Stimulated activated naive CD4-positive, alpha-beta T cell (primary cell): ENCODE measurements around the gene RASAL2.

ENCODE experiments used
- DNase-seq, 6 experiments: peaks; one replicate each; lab custom pipeline; 2025; lab: John Stamatoyannopoulos, UW

Gene RASAL2

DNA sequence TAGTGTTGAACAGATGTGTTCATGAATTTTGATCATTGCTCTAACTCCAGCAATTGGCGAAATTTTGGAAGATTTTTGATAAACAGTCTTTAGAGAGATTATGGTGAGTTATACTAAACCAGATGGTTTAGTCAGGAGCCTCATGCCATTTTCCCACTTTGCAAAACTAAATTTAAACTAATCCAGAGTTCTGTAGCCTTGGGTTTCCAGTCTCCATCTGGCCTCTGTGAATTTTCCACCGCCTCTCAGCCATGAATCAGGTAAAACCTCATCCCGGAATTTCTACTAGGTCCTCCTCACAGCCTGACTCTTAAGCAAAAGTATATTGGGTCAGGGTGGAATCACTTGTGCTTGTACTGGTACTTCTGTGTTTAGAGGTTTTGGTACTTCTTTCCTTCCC is 358.1 kb downstream of the RASAL2 start:
- no peak for DNase-seq

DNA sequence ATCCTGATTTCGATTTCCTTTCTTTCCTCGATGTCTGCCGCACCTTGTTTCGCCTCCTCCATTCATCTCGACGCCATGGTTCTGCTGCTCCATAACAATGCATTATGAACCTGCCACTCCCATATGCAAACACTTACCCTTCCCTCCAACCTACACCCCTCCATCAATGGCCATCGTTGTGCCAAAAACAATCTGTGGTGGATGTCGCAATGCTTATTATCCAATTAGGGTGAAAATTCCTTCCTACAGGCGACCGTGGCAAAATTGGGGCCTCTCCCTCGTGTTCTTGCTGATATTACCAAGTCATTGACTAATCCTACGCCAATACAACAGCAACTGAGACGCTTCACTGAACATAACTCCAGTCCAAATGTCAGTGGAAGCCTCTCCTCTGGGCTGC is 362.6 kb downstream of the RASAL2 start:
- no peak for DNase-seq

DNA sequence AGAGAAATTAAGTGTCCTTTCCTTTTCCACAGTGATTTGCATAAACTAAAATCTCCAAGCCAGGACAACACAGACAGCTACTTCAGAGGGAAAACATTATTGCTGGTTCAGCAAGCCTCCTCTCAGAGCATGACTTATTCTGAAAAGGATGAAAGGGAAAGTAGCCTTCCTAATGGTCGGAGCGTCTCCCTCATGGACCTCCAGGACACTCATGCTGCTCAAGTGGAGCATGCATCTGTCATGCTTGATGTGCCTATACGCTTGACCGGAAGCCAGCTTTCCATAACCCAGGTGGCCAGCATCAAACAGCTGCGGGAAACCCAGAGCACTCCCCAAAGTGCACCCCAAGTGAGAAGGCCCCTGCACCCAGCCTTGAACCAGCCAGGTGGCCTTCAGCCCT is 363.7 kb downstream of the RASAL2 start:
- no peak for DNase-seq

DNA sequence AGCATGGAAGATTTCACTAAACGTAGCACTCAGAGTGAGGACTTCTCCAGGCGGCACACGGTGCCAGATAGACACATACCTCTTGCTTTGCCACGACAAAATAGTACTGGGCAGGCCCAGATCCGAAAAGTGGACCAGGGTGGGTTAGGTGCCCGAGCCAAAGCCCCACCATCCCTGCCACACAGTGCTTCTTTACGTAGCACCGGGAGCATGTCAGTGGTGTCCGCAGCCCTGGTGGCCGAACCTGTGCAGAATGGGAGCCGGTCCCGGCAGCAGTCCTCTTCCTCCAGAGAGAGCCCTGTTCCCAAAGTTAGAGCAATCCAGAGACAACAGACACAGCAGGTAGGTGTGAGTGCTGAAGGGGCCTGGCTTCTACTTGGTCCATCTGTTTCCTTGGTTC is 364.3 kb downstream of the RASAL2 start:
- no peak for DNase-seq

DNA sequence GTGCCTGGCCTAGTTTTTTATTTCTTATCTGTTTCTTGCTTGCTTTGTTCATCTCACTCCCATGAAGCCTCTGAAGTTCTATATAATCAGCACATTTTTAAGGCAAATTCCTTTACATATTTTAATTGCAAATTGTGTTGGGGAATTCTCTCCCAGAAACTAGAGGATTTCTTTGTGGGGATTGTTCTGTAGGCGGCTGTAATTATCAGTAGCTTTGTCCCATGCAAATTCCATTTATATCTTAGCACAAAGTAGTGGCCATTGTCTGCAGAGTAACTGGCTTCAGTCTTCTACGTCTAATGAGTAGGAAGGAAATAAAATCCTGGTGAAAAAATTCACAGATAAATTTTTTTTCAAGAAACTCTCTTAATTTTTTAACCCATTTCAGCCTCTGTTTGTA is 367.2 kb downstream of the RASAL2 start:
- no peak for DNase-seq

DNA sequence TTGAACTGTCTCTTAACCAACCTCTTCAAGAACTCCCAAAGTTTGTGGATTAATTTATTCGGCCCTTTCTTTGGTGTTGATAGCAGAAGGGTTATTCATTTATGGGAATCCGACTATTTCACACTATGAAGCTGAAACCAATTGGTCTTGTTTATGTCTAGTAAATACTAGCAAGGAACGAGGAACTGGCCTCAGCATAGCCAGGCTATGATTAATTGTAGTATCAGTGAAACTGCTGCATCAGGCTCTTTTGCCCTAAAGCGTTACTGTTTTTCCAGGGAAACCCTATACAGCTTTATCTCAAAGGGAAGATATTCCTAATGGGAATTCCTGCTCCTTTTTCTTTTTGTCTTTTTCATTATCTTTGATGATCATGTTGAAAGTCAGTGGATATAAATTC is 367.8 kb downstream of the RASAL2 start:
- no peak for DNase-seq

DNA sequence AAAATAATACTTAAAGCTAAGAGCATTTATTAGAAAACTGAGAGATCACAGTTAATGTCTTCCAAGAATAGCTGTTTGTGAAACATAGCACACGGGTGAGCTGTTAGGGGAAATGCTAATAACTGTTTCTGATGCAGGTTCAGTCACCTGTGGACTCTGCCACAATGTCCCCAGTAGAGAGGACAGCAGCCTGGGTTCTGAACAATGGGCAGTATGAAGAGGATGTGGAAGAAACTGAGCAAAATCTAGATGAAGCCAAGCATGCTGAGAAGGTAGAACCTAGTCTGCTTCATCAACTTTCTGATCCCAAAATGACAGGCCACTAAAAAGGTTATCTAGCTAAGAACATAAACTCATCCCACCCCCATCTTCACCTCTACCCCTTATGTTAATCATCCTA is 370.2 kb downstream of the RASAL2 start:
- no peak for DNase-seq

DNA sequence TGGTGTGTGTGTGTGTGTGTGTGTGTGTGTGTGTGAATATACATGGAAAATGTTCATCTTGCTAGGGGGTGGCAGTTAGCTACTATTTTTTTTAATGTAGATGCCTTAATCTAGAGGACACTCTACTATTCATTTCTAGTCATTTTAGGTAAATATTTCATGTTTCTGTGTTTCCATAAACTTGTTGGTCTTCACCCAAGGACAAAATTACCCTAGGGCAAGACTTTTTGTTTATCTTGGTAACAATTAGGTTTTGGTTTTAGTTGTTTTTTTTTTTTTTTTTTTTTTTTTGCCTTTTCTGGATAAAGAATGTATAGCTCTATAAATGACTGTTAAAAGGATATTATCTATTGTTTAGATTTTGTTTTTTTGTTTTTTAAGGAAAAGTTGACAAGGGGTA is 370.7 kb downstream of the RASAL2 start:
- DNase-seq, result no peak

DNA sequence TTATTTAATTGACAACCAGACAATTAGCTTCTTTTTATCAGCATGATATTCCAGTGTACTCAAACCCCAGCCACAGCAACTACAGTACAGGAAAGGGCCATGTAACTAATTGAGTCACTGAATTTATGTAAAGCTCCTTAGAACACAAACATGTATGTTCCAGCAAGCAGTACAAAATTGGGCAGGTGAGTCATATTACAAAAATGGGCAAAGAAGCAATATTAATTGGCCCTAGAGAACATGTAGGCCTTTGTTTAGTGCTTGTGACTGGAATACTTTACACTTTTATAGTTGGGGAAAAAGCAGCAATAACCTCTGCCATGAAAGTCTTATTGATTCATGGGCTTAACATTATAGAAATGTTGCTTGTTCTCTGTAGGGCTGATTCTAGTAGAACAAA is 371.1 kb downstream of the RASAL2 start:
- DNase-seq, result no peak

DNA sequence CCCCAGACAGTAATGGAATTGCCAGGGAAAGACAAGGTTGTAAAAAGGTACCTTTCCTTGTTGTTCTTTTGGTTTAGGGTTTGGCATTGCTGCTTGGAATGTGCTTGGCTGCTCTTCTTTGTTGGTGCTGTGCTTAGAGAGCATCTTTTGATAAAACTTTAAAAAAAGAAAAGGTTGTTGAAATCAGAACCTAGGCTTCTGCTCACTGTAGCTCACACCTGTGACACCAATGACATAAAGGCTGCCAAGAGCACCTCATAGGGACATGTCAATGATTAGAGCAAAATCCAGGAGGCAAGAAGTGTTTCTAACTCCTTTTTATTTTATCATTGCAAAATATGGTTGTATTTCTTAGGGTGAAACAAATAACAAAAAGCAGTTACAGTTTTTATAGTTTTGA is 373.9 kb downstream of the RASAL2 start:
- no peak for DNase-seq

DNA sequence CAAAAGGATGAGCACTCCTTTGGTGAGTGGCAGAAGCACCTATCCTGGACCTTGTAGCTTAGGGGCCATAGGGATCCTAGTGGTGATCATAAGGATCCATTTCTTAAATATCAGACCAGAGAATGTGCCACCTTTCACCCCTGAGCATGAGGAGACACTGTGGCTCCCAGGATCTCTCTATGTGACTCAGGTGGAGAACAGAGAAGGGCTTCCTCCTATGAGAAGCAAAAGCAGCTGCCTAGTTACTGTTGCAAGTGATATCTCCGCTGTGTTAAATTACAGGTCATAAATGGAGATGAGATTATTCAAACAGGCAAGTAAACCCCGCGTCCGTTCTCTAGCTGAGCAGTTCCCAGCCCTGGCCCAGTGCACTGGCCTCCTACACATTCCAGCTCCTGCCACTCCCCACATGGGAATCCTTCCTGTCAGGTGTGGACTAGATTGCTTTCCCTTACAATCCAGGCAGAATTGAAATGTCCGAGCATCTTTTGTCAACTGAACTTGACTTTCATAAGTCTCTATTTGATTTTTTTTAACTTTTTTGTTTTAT is 376.6 kb downstream of the RASAL2 start:
- DNase-seq, result no peak

DNA sequence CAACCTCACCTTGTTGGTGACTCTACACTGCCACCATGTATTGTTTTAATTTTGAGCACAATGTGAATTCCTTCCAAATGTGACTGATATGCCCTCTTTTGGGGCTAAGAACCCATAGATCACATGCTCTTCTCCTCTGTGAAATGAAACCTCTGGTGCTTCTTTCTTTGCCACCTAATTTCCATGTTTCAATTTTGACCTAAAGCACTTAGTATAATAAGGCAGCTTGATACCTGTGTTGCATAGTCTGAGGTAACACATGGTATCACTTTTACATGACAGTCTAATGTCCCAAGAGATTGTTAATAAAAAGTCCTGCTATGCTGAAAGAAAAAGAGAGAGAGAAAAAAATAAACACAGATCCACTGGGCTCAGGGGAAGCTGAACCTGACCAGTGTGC is 378.6 kb downstream of the RASAL2 start:
- DNase-seq, result no peak

DNA sequence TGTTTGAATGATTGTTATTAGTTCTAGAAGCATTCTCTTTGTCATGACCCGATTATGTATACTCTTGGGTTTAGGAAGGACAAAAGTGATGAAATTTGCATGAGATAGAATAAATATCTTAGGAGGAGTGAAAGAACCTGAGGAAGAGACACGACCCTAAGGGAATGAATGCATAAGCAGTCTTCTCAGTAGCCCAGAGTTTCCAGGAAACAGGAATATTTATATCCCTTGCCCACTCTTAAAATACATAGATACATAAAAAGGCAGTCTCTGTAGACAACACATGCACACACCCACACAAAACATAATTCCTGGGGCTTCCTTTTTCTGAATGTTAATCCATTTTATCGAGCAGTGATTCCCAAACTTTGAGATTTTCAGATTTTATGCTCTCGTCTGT is 383.5 kb downstream of the RASAL2 start:
- DNase-seq, result no peak

DNA sequence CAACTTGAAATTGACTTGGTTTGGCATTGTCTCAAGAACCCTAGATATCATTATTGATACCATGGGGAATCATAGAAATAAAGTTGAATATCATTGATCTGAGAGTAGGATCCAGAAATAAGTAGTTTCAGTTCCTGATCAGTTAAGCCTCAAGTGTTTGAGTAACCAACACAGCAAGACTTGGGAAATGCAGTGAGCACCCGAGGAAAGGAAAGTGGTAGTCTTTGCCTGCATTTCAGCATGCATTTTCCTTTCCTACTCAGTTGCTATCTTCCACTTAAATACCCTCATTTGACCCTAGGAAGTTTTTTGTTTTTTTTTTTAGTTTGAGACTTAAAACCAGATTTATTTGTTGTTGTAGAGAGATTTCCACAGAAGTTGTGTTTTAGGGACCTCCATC is 383.9 kb downstream of the RASAL2 start:
- no peak for DNase-seq

DNA sequence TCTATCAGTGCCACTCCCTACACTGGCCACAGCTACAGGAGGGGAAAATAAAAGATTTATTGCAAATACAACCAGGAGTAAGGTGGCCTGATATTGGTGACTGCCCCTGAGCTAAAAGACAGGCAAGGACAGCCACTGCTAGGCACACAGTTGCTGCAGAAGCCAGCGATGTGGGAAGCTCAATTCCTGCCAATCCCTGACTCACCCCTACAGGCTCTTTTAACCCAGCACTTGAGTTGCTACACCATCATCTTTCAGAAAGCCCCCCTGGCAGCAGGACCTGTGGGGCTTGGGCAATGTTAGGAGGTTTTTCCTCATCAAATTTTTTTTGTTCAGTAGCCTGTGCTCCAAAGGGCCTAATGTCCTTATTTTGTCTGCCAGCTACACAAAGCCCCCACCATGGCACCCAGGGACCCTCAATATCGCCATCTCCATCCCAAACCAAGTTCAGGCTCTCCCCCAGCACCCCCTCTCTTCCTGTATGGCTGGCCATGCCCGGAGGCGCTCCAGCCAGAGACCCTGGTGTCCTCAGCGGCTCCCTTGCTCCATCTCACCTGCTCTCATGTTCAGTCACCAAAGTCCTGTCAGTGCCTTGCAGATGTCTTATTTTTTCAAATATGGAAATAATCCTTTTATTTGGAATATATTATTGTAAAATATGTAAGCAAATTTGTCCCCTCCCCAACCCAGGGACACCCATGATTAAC is 389.5 kb downstream of the RASAL2 start:
- DNase-seq, result no peak

DNA sequence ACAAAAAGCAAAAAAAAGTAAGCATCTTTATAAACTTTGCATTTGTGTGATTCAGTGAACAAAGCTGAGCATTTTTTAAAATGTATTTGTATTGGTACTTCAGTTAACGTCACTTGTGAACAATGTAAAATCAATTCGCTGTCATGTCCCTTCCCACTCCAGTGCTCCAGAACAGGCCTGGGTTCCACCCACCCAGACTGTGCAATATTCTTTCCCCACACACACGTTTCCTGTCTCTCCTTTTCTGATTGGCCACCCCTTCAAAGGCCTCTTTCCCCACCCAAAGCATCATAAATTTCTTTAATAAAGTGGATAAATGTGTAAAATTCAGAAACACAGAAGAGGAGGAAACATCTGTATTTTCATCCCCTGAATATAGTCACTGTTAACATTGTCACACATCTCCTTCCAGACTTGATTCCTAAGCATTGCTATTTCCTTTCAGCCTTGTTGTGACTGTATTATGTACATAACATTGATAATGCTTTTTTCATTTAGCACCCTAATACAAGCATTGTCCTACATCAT is 390.9 kb downstream of the RASAL2 start:
- DNase-seq, result no peak

DNA sequence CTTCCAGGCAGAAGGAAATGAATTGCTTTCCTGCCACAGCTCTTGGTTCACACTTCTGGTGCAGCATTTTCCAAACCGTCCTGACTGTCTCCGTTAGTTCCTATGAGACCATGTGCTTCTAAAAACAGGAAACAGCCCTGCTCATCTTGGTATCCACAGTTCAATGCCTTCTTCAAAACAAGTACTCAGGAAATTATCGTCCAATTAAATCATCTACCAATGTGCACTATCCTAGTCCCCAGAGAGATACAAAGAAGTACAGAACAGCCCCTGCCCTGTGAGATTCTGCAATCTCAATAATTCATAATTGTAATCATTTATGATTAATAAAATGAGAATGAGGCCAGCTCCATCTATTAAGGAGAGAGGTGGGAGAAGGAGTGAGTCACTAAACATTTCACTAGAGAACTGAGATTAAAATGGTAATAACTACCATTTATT is 391.7 kb downstream of the RASAL2 start:
- no peak for DNase-seq

DNA sequence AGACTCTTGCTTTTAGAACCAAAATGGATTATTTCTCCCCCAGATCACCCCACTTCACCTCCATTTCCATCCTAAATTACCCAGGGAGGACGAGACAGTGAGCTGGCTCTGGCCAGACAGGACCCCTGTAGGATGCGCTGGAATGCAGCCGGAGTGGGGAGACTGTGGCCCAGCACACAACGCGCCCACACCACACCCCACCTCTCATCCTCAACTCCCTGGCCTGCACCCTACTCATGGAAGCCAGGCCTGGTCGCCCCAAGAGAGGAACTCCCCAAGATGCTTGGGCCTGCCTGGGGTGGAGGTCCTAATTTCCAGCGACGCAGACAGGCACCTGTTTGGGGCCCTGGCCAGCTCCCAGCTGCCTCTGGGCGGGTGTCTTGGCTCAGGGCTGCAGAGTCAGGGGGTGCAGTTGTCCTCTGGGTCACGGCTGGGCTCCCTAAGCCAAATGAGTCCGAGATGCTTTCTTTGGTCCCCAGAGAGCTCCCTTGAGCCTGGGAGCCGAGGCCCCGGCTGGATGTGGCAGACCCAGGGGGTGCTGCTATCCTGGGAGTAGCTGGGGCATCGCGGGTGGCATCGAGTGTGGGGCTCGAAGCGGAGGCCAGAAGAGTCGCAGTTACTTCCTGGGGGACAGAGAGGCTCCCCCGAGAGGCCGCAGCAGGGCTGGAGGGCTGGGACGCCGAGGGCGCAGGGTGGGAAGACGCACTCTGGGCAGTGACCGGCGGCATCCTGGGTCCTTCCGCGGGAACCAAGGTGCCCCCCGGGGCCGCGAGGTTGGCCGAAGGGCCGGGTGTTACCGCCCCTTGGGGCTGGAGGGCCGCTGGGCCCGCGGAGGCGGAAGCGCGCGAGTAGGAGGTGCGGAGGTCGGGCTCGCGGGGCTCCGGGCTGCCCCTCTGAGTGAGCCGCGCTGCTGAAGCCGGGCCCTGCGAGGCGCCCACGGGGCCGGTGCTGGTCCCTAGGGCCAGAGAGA is 392.5 kb downstream of the RASAL2 start:
- DNase-seq, result no peak

DNA sequence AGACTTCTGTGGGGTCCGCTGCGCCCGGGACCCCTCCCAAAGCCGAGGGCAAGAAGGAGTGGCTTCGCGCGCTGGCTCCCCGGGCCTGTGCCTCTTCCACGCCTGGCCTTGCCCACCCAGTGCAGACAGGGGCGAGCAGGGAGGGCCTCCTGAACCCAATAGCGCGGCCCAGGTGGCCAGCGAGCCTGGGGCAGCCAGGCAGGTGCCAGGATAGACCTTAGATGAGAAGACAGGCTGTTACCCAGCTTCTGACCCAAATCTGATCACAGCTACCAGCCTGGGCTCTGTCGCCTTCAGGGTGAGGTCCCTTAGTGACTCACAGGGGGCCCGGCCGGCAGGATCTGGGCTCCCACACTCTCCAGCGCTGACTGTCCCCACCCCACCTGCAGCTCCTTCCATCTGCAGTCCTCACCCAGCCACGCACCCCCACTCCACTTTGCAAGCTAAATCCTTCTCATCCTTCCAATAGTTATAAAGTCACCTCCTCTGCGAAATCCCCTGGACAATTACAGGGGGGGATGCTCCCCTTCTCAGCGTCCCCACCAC is 393.2 kb downstream of the RASAL2 start:
- DNase-seq, result no peak

DNA sequence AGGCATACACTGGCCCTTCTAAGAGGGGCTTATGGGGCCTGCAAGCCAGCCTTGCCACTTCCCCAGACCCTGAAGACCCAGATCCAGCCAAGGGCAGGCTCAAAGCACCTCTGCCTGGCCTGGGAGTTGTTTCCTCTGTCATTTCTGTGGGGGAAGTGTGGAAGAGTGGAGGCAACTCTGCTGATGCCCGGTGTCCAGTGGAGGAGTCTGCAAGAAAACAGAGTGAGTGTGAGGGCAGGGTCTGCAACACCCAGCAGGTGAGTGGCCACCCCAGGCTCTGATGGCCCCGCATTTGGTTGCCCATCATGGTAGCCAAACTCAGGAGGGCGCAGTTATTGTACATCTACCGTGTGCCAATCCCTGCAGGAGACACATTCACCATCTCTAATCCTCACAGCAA is 394.5 kb downstream of the RASAL2 start:
- DNase-seq, result no peak

DNA sequence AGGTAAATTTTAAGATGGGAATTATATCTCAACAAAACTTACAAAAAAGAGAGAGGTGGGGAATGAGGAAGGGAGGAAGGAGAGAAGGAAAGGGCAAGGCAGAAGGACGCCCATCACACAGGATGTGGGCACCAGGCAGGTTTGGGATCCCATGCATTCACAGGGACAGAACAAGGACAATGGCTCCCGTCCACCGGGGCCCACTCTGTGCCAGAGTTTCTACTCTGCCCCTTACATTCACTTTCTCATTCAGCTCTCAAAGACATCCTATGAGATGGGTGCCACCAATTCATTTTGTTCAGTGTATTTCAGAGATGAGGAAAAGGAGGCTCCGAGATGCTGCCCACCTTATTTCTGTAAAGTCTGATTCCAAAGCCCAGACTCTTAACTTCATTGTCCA is 395.5 kb downstream of the RASAL2 start:
- no peak for DNase-seq

DNA sequence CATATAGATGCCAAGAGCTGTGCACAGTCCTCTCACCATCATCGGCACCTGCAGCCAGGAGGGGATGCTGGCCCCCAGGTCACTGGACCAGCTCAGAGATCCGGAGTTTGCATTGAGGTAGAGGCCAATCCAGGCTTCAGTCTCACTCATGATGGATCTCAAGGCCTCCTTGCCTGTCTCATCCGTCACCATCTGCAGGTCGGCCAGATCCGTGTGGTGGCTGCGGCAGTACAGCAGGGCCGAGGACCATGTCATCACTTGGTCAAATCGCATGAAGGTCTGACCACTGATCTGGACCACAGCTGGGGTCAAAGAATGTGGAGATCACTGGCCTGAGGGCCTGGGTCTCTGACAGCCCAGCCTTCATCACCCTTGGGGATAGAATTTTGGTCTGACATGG is 396.2 kb downstream of the RASAL2 start:
- no peak for DNase-seq

DNA sequence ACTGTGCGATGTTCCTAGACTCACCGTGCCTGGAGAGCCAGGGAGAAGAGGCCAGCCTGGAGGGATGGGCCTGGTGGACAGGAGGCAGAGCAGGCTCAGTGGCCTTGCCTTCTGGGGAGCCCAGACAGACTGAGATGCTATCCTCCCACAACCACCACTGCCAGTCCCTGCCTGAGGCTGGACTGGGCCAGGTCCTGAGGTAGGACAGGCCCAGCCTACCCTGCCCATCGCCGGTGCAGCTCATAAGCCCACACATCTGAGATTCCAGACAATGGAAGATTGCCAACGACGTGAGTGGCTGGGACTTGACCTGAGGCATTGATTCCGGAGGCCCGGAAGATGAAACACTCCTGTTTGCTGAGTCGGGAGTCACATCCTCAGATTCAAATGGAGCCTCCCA is 397.1 kb downstream of the RASAL2 start:
- no peak for DNase-seq
